HepG2 (cell line): ENCODE measurements around the gene NDUFB6. TPM values are rescaled to one million over a fixed set of nuclear protein-coding genes. Genes with fewer than 3 reads are reported as not detected.

Experiments used
- ARID4A ChIP-seq: sonication (generic); formaldehyde crosslinking; IDR thresholded peaks from 2 replicates; pipeline ENCODE4 v1.5.0; 2020; ENCODE audit warnings: mild to moderate bottlenecking, missing genetic modification reagents, borderline replicate concordance
- HNF4A ChIP-seq: sonication (generic); formaldehyde crosslinking; IDR thresholded peaks from 2 replicates; pipeline ENCODE4 v1.4.0; 2020; ENCODE audit warnings: missing genetic modification reagents
- HNRNPLL ChIP-seq: fragments of 200-400 bp; formaldehyde crosslinking; IDR thresholded peaks from 2 replicates; pipeline ENCODE4 v1.6.1; 2017; ENCODE audit warnings: mild to moderate bottlenecking, low read depth, low read length; ENCODE audit not compliant: poor library complexity, severe bottlenecking
- ISX ChIP-seq: sonication (generic); formaldehyde crosslinking; conservative IDR thresholded peaks from 2 replicates; pipeline ENCODE4 v1.5.0; 2020; ENCODE audit warnings: missing genetic modification reagents
- KAT8 ChIP-seq: IDR thresholded peaks from 2 replicates; pipeline ENCODE4 v1.6.1; 2016; ENCODE audit warnings: missing genetic modification reagents, missing compliant biosample characterization
- SNAI1 ChIP-seq: sonication (generic); formaldehyde crosslinking; IDR thresholded peaks from 2 replicates; pipeline ENCODE4 v1.5.0; 2020; ENCODE audit warnings: mild to moderate bottlenecking, missing genetic modification reagents, borderline replicate concordance
- ZBED4 ChIP-seq: sonication (generic); formaldehyde crosslinking; IDR thresholded peaks from 2 replicates; pipeline ENCODE4 v1.4.0; 2020; ENCODE audit warnings: missing genetic modification reagents, borderline replicate concordance
- ZFP1 ChIP-seq: IDR thresholded peaks from 2 replicates; pipeline ENCODE4 v1.6.1; 2016
- ZNF367 ChIP-seq: sonication (generic); formaldehyde crosslinking; IDR thresholded peaks from 2 replicates; pipeline ENCODE4 v1.4.0; 2020; ENCODE audit warnings: missing genetic modification reagents, borderline replicate concordance
- polyA plus RNA-seq, 8 experiments: library from polyadenylated mRNA; depleted of rRNA in 3 of 8; stranded (reverse) in 7 of 8; unstranded in 1 of 8; fragments of >200 nt; fragmentation: Illumina TruSeq in 4 of 8; extraction: Trizol in 4 of 8; gene quantifications; 2 replicates each; pipeline versions ENCODE4 v1.2.1 to v1.2.3, GENCODE V29; 2011 to 2016; ENCODE audit warnings: low read depth in 4 of 8, missing spikeins in 1 of 8, mixed read lengths in 1 of 8; ENCODE audit not compliant: insufficient read depth in 1 of 8
- total RNA-seq, 5 experiments: library from RNA; depleted of rRNA; stranded (reverse); fragments of >200 nt; fragmentation: Illumina TruSeq; extraction: Trizol; gene quantifications; 2 replicates each; pipeline ENCODE4 v1.2.3, GENCODE V29; 2016; ENCODE audit warnings: low read depth in 1 of 5
- TF ChIP-seq, protein P1 (sequence below), 2 experiments: sonication (generic) in 1 of 2; formaldehyde crosslinking in 1 of 2; IDR thresholded peaks; 2 replicates each; pipeline versions ENCODE4 v1.6.1 to v1.9.0; 2014 to 2022; ENCODE audit warnings: antibody characterized with exemption in 1 of 2, borderline replicate concordance in 1 of 2, inconsistent platforms in 1 of 2, low read depth in 1 of 2, missing genetic modification reagents in 1 of 2
- TF ChIP-seq, protein P2 (sequence below): sonication (generic); formaldehyde crosslinking; IDR thresholded peaks from 2 replicates; pipeline ENCODE4 v1.4.0; 2020; ENCODE audit warnings: missing genetic modification reagents

Gene NDUFB6
- total and polyA plus RNA-seq, 2 of the 13 experiments (the other 11 are each of a cell fraction or from before 2014, with no cell fraction given) = 31.2 to 81.9 TPM

GRCh38 chr9:32550562-32551275 lies 22.2 kb downstream of the NDUFB6 start (continued):
- TF ChIP-seq ARID4A (CRISPR knock-in tag) (peak; percentile 97), SNAI1 (CRISPR knock-in tag) (no peak; the same call in 1 of the 2 replicates), KAT8 (CRISPR knock-in tag) (peak; percentile 78), ZFP1 (no peak), ZNF367 (no peak), ZBED4 (no peak; the same call in 1 of the 2 replicates), ISX (CRISPR knock-in tag) (no peak), HNF4A (0 out of 2 replicates have a peak, but pooled peaks have one; percentile 20), HNRNPLL (peak; percentile 87)
- TF ChIP-seq, protein P1, sequence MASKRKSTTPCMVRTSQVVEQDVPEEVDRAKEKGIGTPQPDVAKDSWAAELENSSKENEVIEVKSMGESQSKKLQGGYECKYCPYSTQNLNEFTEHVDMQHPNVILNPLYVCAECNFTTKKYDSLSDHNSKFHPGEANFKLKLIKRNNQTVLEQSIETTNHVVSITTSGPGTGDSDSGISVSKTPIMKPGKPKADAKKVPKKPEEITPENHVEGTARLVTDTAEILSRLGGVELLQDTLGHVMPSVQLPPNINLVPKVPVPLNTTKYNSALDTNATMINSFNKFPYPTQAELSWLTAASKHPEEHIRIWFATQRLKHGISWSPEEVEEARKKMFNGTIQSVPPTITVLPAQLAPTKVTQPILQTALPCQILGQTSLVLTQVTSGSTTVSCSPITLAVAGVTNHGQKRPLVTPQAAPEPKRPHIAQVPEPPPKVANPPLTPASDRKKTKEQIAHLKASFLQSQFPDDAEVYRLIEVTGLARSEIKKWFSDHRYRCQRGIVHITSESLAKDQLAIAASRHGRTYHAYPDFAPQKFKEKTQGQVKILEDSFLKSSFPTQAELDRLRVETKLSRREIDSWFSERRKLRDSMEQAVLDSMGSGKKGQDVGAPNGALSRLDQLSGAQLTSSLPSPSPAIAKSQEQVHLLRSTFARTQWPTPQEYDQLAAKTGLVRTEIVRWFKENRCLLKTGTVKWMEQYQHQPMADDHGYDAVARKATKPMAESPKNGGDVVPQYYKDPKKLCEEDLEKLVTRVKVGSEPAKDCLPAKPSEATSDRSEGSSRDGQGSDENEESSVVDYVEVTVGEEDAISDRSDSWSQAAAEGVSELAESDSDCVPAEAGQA (IDR thresholded peaks at IDR 0.05; ENCODE audit: low read depth) = no peak; the same call in 1 of the 2 replicates
- TF ChIP-seq, protein P1 (CRISPR knock-in tag; IDR thresholded peaks at IDR 0.05; ENCODE audit: borderline replicate concordance) = no peak
- TF ChIP-seq, protein P2, sequence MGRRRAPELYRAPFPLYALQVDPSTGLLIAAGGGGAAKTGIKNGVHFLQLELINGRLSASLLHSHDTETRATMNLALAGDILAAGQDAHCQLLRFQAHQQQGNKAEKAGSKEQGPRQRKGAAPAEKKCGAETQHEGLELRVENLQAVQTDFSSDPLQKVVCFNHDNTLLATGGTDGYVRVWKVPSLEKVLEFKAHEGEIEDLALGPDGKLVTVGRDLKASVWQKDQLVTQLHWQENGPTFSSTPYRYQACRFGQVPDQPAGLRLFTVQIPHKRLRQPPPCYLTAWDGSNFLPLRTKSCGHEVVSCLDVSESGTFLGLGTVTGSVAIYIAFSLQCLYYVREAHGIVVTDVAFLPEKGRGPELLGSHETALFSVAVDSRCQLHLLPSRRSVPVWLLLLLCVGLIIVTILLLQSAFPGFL (CRISPR knock-in tag) = no peak
